Measurements from ENCODE around the gene GJB3.

GJB3 gene

DNA sequence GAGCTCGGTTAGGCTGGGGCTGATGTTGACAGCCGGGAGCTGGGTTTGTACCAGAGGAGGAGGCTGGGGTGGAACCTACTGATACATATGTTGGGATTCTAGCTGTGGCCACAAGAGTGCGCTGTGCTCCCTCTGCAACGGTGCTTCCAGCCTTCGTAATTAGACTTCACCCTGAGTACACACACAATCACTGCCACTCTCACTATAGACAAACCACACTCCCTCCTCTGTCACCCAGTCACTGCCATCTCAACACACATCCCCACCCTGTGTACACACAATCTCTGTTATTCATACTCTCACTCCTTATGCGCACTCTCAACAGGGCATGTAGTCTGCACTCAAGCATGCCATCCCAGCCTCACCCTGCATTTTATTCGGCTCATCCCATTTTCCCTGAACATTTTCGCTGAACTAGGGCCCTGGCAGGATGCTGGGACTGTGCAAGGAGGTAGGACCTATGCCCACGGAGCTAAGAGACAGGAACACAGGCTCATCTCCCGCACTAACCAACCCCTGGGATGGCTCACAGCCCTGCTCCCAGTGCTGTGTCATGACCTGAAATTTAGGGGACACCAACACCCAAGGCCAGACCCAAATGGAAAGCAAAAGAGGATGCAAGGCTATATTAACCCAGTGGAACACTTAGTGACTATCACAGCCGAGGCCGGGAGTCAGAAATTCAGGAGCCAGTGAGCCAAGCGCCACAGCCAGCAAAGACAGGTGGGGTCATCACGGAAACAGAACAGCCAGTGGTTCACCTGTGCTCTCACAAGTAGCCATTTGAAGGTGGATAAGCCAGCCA lies 5.7 kb downstream of the GJB3 start:
- H3K4me3 ChIP-seq (ENCODE audit: low read length) = no peak overlapping the region
- TF ChIP-seq, protein P1, sequence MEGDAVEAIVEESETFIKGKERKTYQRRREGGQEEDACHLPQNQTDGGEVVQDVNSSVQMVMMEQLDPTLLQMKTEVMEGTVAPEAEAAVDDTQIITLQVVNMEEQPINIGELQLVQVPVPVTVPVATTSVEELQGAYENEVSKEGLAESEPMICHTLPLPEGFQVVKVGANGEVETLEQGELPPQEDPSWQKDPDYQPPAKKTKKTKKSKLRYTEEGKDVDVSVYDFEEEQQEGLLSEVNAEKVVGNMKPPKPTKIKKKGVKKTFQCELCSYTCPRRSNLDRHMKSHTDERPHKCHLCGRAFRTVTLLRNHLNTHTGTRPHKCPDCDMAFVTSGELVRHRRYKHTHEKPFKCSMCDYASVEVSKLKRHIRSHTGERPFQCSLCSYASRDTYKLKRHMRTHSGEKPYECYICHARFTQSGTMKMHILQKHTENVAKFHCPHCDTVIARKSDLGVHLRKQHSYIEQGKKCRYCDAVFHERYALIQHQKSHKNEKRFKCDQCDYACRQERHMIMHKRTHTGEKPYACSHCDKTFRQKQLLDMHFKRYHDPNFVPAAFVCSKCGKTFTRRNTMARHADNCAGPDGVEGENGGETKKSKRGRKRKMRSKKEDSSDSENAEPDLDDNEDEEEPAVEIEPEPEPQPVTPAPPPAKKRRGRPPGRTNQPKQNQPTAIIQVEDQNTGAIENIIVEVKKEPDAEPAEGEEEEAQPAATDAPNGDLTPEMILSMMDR (IDR thresholded peaks at IDR 0.05; ENCODE audit: low read depth, low read length) = peak; percentile 67
- no peak for TF ChIP-seq EZH2phosphoT487 (IDR thresholded peaks at IDR 0.05; ENCODE audit: low read depth)
- no peaks in the 10 kb centered on the region for H3K27me3 ChIP-seq (ENCODE audit: low read depth, low read length)

DNA sequence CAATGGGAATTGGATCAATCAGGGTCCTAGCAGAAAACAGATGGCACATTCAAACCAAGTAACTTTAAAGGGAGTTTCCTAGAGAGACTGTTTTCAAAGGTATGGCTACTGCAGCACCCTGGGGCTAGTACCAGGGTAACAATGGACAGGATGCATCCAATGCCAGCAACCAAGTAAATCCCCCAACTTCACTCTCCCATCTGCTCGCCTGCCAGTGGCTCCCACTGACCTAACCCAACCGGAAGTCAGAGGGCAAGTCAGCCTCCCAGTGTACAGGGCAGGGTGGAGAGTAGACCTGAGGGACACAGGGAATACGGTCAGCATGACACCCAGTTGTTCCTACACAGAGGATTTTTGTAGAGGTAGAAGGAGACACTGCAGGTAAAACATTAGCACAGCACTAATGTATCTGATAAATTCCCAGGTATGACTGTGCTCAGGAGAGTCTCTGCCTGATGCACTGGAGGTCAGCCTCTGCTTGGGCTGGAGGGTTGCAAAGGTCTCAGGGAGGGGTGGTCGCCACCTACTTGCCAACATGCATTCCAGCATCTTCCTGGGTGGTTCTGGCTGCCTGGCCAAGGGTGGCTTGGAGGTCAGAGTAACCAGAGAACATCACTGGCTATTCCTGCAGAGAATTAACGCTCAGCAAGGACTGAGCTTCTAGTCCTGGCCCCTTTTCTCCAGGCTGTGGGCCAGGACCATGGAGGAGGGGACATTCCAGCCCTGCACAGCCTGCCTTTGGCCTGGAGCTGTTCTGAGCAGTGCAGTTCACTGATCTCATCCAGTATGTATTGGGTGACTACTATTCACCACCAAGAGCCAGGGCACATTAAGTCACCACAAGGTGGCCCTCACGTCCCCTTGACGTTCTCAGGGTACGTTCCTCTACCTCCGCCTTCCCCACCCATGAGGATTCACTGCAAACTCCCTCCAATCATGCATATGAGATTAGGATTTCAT lies 6.7 kb downstream of the GJB3 start:
- Histone ChIP-seq H3K9ac (ENCODE audit: low read length) (no peak overlapping the region), H2AFZ (ENCODE audit: low read depth, low read length) (no peak overlapping the region), H3K4me1 (ENCODE audit: low read length) (no peaks in the 10 kb centered on the region), H3K4me3 (ENCODE audit: low read length) (no peak overlapping the region), H3K27me3 (ENCODE audit: low read depth, low read length) (no peaks in the 10 kb centered on the region), H3K4me2 (ENCODE audit: low read length) (no peak overlapping the region), H3K36me3 (replicated peaks; ENCODE audit: low read depth, low read length) (no peaks in the 10 kb centered on the region), H3K79me2 (ENCODE audit: low read length) (no peaks in the 10 kb centered on the region), H3K27ac (ENCODE audit: low read length) (no peak overlapping the region), H4K20me1 (ENCODE audit: insufficient read depth, low read length) (no peaks in the 10 kb centered on the region), H3K9me3 (ENCODE audit: insufficient read depth, low read length) (no peaks in the 10 kb centered on the region)
- TF ChIP-seq, protein P1 (IDR thresholded peaks at IDR 0.05; ENCODE audit: low read depth, low read length) = peak; percentile 43
- TF ChIP-seq EZH2phosphoT487 (IDR thresholded peaks at IDR 0.05; ENCODE audit: low read depth) = no peak

More for the DNA sequence above, 5.7 kb downstream of the GJB3 start:
- Histone ChIP-seq H3K9ac (ENCODE audit: low read length) (no peak overlapping the region), H3K4me1 (ENCODE audit: low read length) (no peaks in the 10 kb centered on the region), H2AFZ (ENCODE audit: low read depth, low read length) (no peak overlapping the region), H3K36me3 (replicated peaks; ENCODE audit: low read depth, low read length) (no peaks in the 10 kb centered on the region), H3K9me3 (ENCODE audit: insufficient read depth, low read length) (no peaks in the 10 kb centered on the region), H4K20me1 (ENCODE audit: insufficient read depth, low read length) (no peaks in the 10 kb centered on the region), H3K27ac (ENCODE audit: low read length) (no peak overlapping the region), H3K4me2 (ENCODE audit: low read length) (no peak overlapping the region), H3K79me2 (ENCODE audit: low read length) (no peaks in the 10 kb centered on the region)

DNA sequence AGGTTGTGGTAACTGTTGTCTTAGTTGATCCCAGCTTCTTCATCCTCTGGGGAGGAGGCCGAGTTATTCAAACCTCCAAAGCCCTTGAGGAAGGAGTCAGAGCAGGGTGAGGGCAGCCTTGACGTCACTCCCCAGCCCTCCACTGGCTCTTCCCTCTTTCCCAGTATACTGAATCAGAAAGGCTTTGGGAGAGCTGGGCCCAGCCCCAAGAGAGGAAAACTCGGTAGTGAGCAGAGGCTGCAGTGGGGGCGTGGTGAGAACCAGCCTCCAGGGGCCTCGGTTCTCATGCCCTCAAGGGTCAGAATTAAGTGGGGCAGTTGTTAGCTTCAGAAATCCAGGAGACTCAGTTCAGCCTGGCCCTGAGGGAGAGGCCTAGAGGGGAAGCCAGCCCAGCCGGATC lies 10.0 kb downstream of the GJB3 start:
- TF ChIP-seq EZH2phosphoT487 (IDR thresholded peaks at IDR 0.05; ENCODE audit: low read depth) = no peak
- TF ChIP-seq, protein P1 (IDR thresholded peaks at IDR 0.05; ENCODE audit: low read depth, low read length) = no peak
- no peak overlapping the region for H3K4me2 ChIP-seq (ENCODE audit: low read length)
- H4K20me1 ChIP-seq (ENCODE audit: insufficient read depth, low read length) = no peaks in the 10 kb centered on the region
- no peak overlapping the region for H3K27ac ChIP-seq (ENCODE audit: low read length)
- H3K4me3 ChIP-seq (ENCODE audit: low read length) = no peak overlapping the region
- no peaks in the 10 kb centered on the region for H3K27me3 ChIP-seq (ENCODE audit: low read depth, low read length)
- H2AFZ ChIP-seq (ENCODE audit: low read depth, low read length) = no peak overlapping the region
- no peaks in the 10 kb centered on the region for H3K4me1 ChIP-seq (ENCODE audit: low read length)
- no peak overlapping the region for H3K9ac ChIP-seq (ENCODE audit: low read length)
- no peaks in the 10 kb centered on the region for H3K79me2 ChIP-seq (ENCODE audit: low read length)
- H3K36me3 ChIP-seq (replicated peaks; ENCODE audit: low read depth, low read length) = no peaks in the 10 kb centered on the region
- no peaks in the 10 kb centered on the region for H3K9me3 ChIP-seq (ENCODE audit: insufficient read depth, low read length)

DNA sequence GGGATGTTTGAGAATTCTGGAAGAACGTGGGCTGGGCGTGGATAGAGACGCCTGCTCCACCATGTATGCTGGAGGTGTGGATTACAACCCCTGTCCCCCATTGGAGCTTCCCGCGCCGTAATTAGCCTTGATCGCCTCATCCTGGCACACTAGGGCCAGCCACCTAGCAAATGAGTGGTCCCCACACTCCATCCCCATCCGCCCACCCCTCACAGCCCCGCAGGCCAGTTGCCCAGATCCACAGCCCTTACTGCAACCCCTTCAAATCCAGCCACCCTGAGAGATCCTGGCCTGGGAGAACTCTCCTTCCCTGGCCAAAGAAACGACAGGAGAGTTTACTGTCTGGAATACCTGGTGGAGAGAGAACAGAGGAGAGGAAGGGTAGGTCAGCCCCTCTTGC lies 11.4 kb downstream of the GJB3 start:
- H3K9ac ChIP-seq (ENCODE audit: low read length) = no peak overlapping the region
- no peak overlapping the region for H3K4me2 ChIP-seq (ENCODE audit: low read length)
- TF ChIP-seq EZH2phosphoT487 (IDR thresholded peaks at IDR 0.05; ENCODE audit: low read depth) = no peak
- TF ChIP-seq, protein P1 (IDR thresholded peaks at IDR 0.05; ENCODE audit: low read depth, low read length) = no peak

More for the DNA sequence above, 11.4 kb downstream of the GJB3 start:
- H2AFZ ChIP-seq (ENCODE audit: low read depth, low read length) = no peak overlapping the region
- no peaks in the 10 kb centered on the region for H3K36me3 ChIP-seq (replicated peaks; ENCODE audit: low read depth, low read length)
- no peak overlapping the region for H3K4me3 ChIP-seq (ENCODE audit: low read length)
- no peak overlapping the region for H3K27ac ChIP-seq (ENCODE audit: low read length)
- no peaks in the 10 kb centered on the region for H3K79me2 ChIP-seq (ENCODE audit: low read length)
- H3K9me3 ChIP-seq (ENCODE audit: insufficient read depth, low read length) = no peaks in the 10 kb centered on the region
- H3K27me3 ChIP-seq (ENCODE audit: low read depth, low read length) = no peaks in the 10 kb centered on the region
- no peaks in the 10 kb centered on the region for H4K20me1 ChIP-seq (ENCODE audit: insufficient read depth, low read length)
- H3K4me1 ChIP-seq (ENCODE audit: low read length) = no peaks in the 10 kb centered on the region
